CD4-positive, alpha-beta memory T cell (primary cell): ENCODE results near the gene ACER2. TPM values are rescaled to one million over a fixed set of nuclear protein-coding genes. Genes with fewer than 3 reads are reported as not detected.
"Not testable (repeated sequence)": the region's sequence is repeated elsewhere in the genome, so short reads cannot be mapped to it uniquely, and the experiment has no call there.

ENCODE experiments used
- CTCF ChIA-PET: fragments of 350-600 bp; sonication (Branson Sonifier 250); formaldehyde crosslinking; loops from one replicate; lab custom pipeline; 2021; ENCODE audit warnings: inconsistent platforms; ENCODE audit not compliant: partially characterized antibody; lab: Charles Lee
- POLR2A ChIA-PET: fragments of 350-600 bp; sonication (Branson Sonifier 250); formaldehyde crosslinking; loops from one replicate; lab custom pipeline; 2021; ENCODE audit not compliant: partially characterized antibody; lab: Charles Lee
- DNase-seq, 5 donors: peaks; one replicate each; pipeline versions ENCODE4 v3.0.0 to v3.0.0-alpha.2; 2020 to 2022; ENCODE audit warnings: mixed read lengths in 1 of 5
- H3K27ac ChIP-seq: one replicate; pipeline ENCODE4 v1.7.0; 2013; ENCODE audit warnings: low read depth, low read length
- H3K27me3 ChIP-seq: 2 replicates; pipeline ENCODE4 v1.7.0; 2013; ENCODE audit warnings: mild to moderate bottlenecking, low read length, moderate library complexity; ENCODE audit not compliant: insufficient read depth
- H3K36me3 ChIP-seq: 2 replicates; pipeline ENCODE4 v1.7.0; 2013; ENCODE audit warnings: mild to moderate bottlenecking, low read length, moderate library complexity; ENCODE audit not compliant: insufficient read depth
- H3K4me1 ChIP-seq: 2 replicates; pipeline ENCODE4 v1.7.0; 2013; ENCODE audit warnings: mild to moderate bottlenecking, low read length, moderate library complexity; ENCODE audit not compliant: insufficient read depth
- H3K4me3 ChIP-seq, 2 donors: one replicate each; pipeline ENCODE4 v1.7.0; 2013; ENCODE audit warnings: low read length in 2 of 2, mild to moderate bottlenecking in 1 of 2
- H3K9me3 ChIP-seq, 2 donors: one replicate each; pipeline ENCODE4 v1.7.0; 2013; ENCODE audit warnings: low read length in 2 of 2, control low read depth in 1 of 2; ENCODE audit not compliant: control insufficient read depth in 1 of 2
- H3K27ac Mint-ChIP-seq, 7 donors: one replicate each; pipeline ENCODE4 v1.8.0; 2020 to 2021; ENCODE audit warnings: mixed read lengths in 7 of 7, mild to moderate bottlenecking in 6 of 7, inconsistent platforms in 3 of 7, moderate library complexity in 3 of 7
- H3K27me3 Mint-ChIP-seq, 2 donors: one replicate each; pipeline ENCODE4 v1.8.0; 2020 to 2021; ENCODE audit warnings: mixed read lengths in 2 of 2
- H3K36me3 Mint-ChIP-seq, 2 donors: one replicate each; pipeline ENCODE4 v1.8.0; 2020 to 2021; ENCODE audit warnings: mixed read lengths in 2 of 2, inconsistent platforms in 1 of 2, mild to moderate bottlenecking in 1 of 2
- H3K4me1 Mint-ChIP-seq, 4 donors: one replicate each; pipeline ENCODE4 v1.8.0; 2020 to 2021; ENCODE audit warnings: mixed read lengths in 4 of 4, mild to moderate bottlenecking in 1 of 4
- H3K4me3 Mint-ChIP-seq, 8 donors: one replicate each; pipeline ENCODE4 v1.8.0; 2020 to 2021; ENCODE audit warnings: mixed read lengths in 8 of 8, mild to moderate bottlenecking in 7 of 8, moderate library complexity in 6 of 8, inconsistent platforms in 3 of 8
- H3K9me3 Mint-ChIP-seq, 8 donors: one replicate each; pipeline ENCODE4 v1.8.0; 2020 to 2021; ENCODE audit warnings: mixed read lengths in 8 of 8, mild to moderate bottlenecking in 5 of 8, inconsistent platforms in 3 of 8, moderate library complexity in 1 of 8
- intact Hi-C: fragments of 100-400 bp; cut with micrococcal nuclease; formaldehyde crosslinking; loops from one replicate; pipeline ENCODE4 v1.15.1; 2023
- polyA plus RNA-seq, 2 donors: library from polyadenylated mRNA; unstranded; fragments of 300-500 nt; fragmentation: Illumina TruSeq; gene quantifications; one replicate each; pipeline ENCODE4 v1.2.3, GENCODE V29; 2021
- total RNA-seq, 2 experiments: library from RNA; stranded (reverse); gene quantifications; one replicate each; pipeline ENCODE4 v1.2.3, GENCODE V29; 2021

Gene ACER2
- total and polyA plus RNA-seq, 4 experiments from 2014 or later: 0.54 to 6.0 (median 3.5) TPM

- Mint-ChIP-seq H3K27me3 (no peaks in the 10 kb centered on the region), H3K36me3 (peaks cover 23 to 24% of the 10 kb centered on the region in 2 donors), H3K4me3 (no peak overlapping the region), H3K27ac (no peak overlapping the region), H3K4me1 (no peaks in the 10 kb centered on the region), H3K9me3 (peaks cover 0 to 2% (median 0%) of the 10 kb centered on the region in 8 donors)
- intact Hi-C loops: no loop called here
- DNase-seq: no peak
- H3K36me3 ChIP-seq: no peaks in the 10 kb centered on the region
- H3K4me1 ChIP-seq: no peaks in the 10 kb centered on the region
- ChIA-PET POLR2A (no interaction called here), CTCF (interaction anchor here (1.0 to 2.6 kb wide), 4 partner anchors 13 to 46 kb away, joined by 3 to 12 read pairs (median 4); no protein-coding TSS in a partner anchor)
- no peak overlapping the region for H3K4me3 ChIP-seq
- no peaks in the 10 kb centered on the region for H3K9me3 ChIP-seq
- H3K27me3 ChIP-seq: no peaks in the 10 kb centered on the region
- no peak overlapping the region for H3K27ac ChIP-seq
Measured at GRCh38 chr9:19429595-19429994, 20.8 kb downstream of the ACER2 start.

GRCh38 chr9:19430201-19430760 lies 21.5 kb downstream of the ACER2 start:
- DNase-seq: no peak
- Mint-ChIP-seq H3K27ac (no peak overlapping the region), H3K4me1 (no peaks in the 10 kb centered on the region), H3K27me3 (no peaks in the 10 kb centered on the region), H3K4me3 (no peak overlapping the region), H3K36me3 (peaks cover 23 to 28% of the 10 kb centered on the region in 2 donors), H3K9me3 (peaks cover 0 to 2% (median 0%) of the 10 kb centered on the region in 8 donors)
- CTCF ChIA-PET: interaction anchor here (1.0 to 2.6 kb wide), 4 partner anchors 12 to 45 kb away, joined by 3 to 12 read pairs (median 4); no protein-coding TSS in a partner anchor
- Histone ChIP-seq H3K27me3 (no peaks in the 10 kb centered on the region), H3K36me3 (no peaks in the 10 kb centered on the region), H3K4me1 (no peaks in the 10 kb centered on the region), H3K27ac (no peak overlapping the region), H3K9me3 (no peaks in the 10 kb centered on the region), H3K4me3 (no peak overlapping the region)
- intact Hi-C loops: no loop called here
- POLR2A ChIA-PET: no interaction called here

- no peaks in the 10 kb centered on the region for H3K27me3 Mint-ChIP-seq
- H3K27ac ChIP-seq: no peak overlapping the region
- H3K4me1 Mint-ChIP-seq: no peaks in the 10 kb centered on the region
- POLR2A ChIA-PET: no interaction called here
- H3K9me3 ChIP-seq: no peaks in the 10 kb centered on the region
- intact Hi-C loops: no loop called here
- H3K4me1 ChIP-seq: no peaks in the 10 kb centered on the region
- H3K36me3 ChIP-seq: no peaks in the 10 kb centered on the region
- H3K36me3 Mint-ChIP-seq: peaks cover 17 to 28% of the 10 kb centered on the region in 2 donors
- H3K27ac Mint-ChIP-seq: no peak overlapping the region
- CTCF ChIA-PET: interaction anchor here (1.9 to 2.6 kb wide), 2 partner anchors 30 to 33 kb away, joined by 4 to 12 read pairs; no protein-coding TSS in a partner anchor
- peaks cover 0 to 2% (median 0%) of the 10 kb centered on the region in 8 donors for H3K9me3 Mint-ChIP-seq
- H3K4me3 Mint-ChIP-seq: no peak overlapping the region
- H3K27me3 ChIP-seq: no peaks in the 10 kb centered on the region
- no peak for DNase-seq
- no peak overlapping the region for H3K4me3 ChIP-seq
Measured at GRCh38 chr9:19431361-19432171, 22.8 kb downstream of the ACER2 start.

- Histone ChIP-seq H3K4me3 (no peak overlapping the region), H3K9me3 (no peaks in the 10 kb centered on the region), H3K27ac (no peak overlapping the region), H3K4me1 (no peaks in the 10 kb centered on the region), H3K27me3 (no peaks in the 10 kb centered on the region), H3K36me3 (no peaks in the 10 kb centered on the region)
- POLR2A ChIA-PET: interaction anchor here (1.0 kb wide), 1 partner anchor 52 kb away, joined by 3 read pairs; the partner anchor contains the start of gene RPS6
- Mint-ChIP-seq H3K27me3 (no peaks in the 10 kb centered on the region), H3K4me1 (no peaks in the 10 kb centered on the region), H3K9me3 (peaks cover 0 to 2% (median 0%) of the 10 kb centered on the region in 8 donors), H3K36me3 (peaks cover 20 to 27% of the 10 kb centered on the region in 2 donors), H3K4me3 (no peak overlapping the region), H3K27ac (no peak overlapping the region)
- no peak for DNase-seq
- intact Hi-C loops: no loop called here
- CTCF ChIA-PET: no interaction called here
Measured at GRCh38 chr9:19432473-19432872, 23.7 kb downstream of the ACER2 start.

GRCh38 chr9:19433729-19434128 lies 24.9 kb downstream of the ACER2 start:
- H3K27ac ChIP-seq, H3K4me1 Mint-ChIP-seq, H3K9me3 ChIP-seq, H3K27ac Mint-ChIP-seq, H3K36me3 ChIP-seq, H3K27me3 Mint-ChIP-seq, intact Hi-C loops, H3K4me1 ChIP-seq, POLR2A ChIA-PET, H3K4me3 ChIP-seq, H3K4me3 Mint-ChIP-seq, H3K27me3 ChIP-seq, CTCF ChIA-PET, H3K9me3 Mint-ChIP-seq, DNase-seq: not testable (repeated sequence)
- peaks cover 18 to 25% of the 10 kb centered on the region in 2 donors for H3K36me3 Mint-ChIP-seq

GRCh38 chr9:19440376-19440775 lies 31.6 kb downstream of the ACER2 start:
- peaks cover 24 to 33% of the 10 kb centered on the region in 2 donors for H3K36me3 Mint-ChIP-seq
- ChIA-PET CTCF (interaction anchor here (1.1 to 3.2 kb wide), 2 partner anchors 20 to 25 kb away, joined by 3 to 25 read pairs; no protein-coding TSS in a partner anchor), POLR2A (no interaction called here)
- no peak for DNase-seq
- H3K27ac Mint-ChIP-seq: peak overlapping the region in 2 of 7 donors; percentile 1 to 15
- H3K4me1 Mint-ChIP-seq: peaks cover 9 to 15% (median 13%) of the 10 kb centered on the region in 4 donors
- no peak overlapping the region for H3K27ac ChIP-seq
- H3K4me3 ChIP-seq: no peak overlapping the region
- no peaks in the 10 kb centered on the region for H3K27me3 Mint-ChIP-seq
- intact Hi-C loops: no loop called here
- no peaks in the 10 kb centered on the region for H3K9me3 ChIP-seq
- peaks cover 0 to 4% (median 0%) of the 10 kb centered on the region in 8 donors for H3K9me3 Mint-ChIP-seq
- no peaks in the 10 kb centered on the region for H3K36me3 ChIP-seq
- H3K4me1 ChIP-seq: peaks cover 8% of the 10 kb centered on the region
- no peaks in the 10 kb centered on the region for H3K27me3 ChIP-seq
- peak overlapping the region in 2 of 8 donors; percentile 2 to 35 for H3K4me3 Mint-ChIP-seq
